Ovary (tissue), 9 donors: ENCODE results near the gene HCN1. TPM values are rescaled to one million over a fixed set of nuclear protein-coding genes. Genes with fewer than 3 reads are reported as not detected.

Experiments
- DNase-seq, 5 donors: peaks; one replicate each; pipeline ENCODE4 v3.0.0-alpha.2; 2019 to 2020
- H3K27ac ChIP-seq, 2 donors: fragments of 200-600 bp; one replicate each; pipeline versions ENCODE4 v1.5.1 to v1.8.0; 2019 to 2022
- H3K27me3 ChIP-seq: fragments of 200-600 bp; one replicate; pipeline ENCODE4 v1.8.0; 2022
- H3K36me3 ChIP-seq: fragments of 200-600 bp; sonication (generic); one replicate; pipeline ENCODE4 v1.5.1; 2019
- H3K4me1 ChIP-seq: one replicate; pipeline ENCODE4 v1.8.1; 2013; ENCODE audit warnings: mild to moderate bottlenecking, moderate library complexity; ENCODE audit not compliant: insufficient read depth
- H3K4me3 ChIP-seq: fragments of 200-600 bp; sonication (generic); one replicate; pipeline ENCODE4 v1.5.1; 2017
- H3K9me3 ChIP-seq, 2 donors: fragments of 200-600 bp in 1 of 2; sonication (generic) in 1 of 2; one replicate each; pipeline versions ENCODE4 v1.5.1 to v1.8.1; 2013 to 2019; ENCODE audit warnings: mild to moderate bottlenecking in 1 of 2, moderate library complexity in 1 of 2
- CTCF ChIP-seq, 3 donors: fragments of 450-650 bp in 2 of 3; fragments of 200-600 bp in 1 of 3; IDR thresholded peaks; one replicate each; pipeline versions ENCODE4 v1.5.1 to v1.8.0; 2016 to 2022; ENCODE audit warnings: antibody characterized with exemption in 3 of 3, mild to moderate bottlenecking in 1 of 3
- EP300 ChIP-seq: sonication (generic); formaldehyde crosslinking; IDR thresholded peaks from one replicate; pipeline ENCODE4 v1.6.1; 2017; ENCODE audit warnings: antibody characterized with exemption
- POLR2A ChIP-seq: fragments of 450-650 bp; IDR thresholded peaks from one replicate; pipeline ENCODE4 v1.6.1; 2017; ENCODE audit warnings: antibody characterized with exemption, mild to moderate bottlenecking, moderate library complexity
- WGBS, 3 donors: extraction: QIAGEN DNeasy Blood & Tissue Kit in 1 of 3; methylation state at CpG; one replicate each; pipeline versions ENCODE4 v1.1.5 to v1.1.7; 2013 to 2017; 5-methylcytosine and 5-hydroxymethylcytosine counted together
- intact Hi-C, 4 donors: fragments of 100-400 bp; cut with DNase I; formaldehyde crosslinking; loops; one replicate each; pipeline versions ENCODE4 v1.11.0 to v1.15.1; 2022 to 2023
- polyA plus RNA-seq, 2 donors: library from polyadenylated mRNA; stranded (reverse); fragments of 200-250 nt in 1 of 2; fragments of 350-450 nt in 1 of 2; fragmentation: Illumina TruSeq in 1 of 2; extraction: RNeasy Lipid Tissue Mini Kit (QIAGEN cat#74804) in 1 of 2; gene quantifications; one replicate each; pipeline ENCODE4 v1.2.3, GENCODE V29; 2013 to 2014
- total RNA-seq, 7 donors: library from RNA; depleted of rRNA in 2 of 7; stranded (reverse); fragments of >200 nt in 2 of 7; fragmentation: NEBNext Ultra II Directional in 3 of 7; extraction: Animal tissue kit (Norgen Biotek cat#: 25700) in 3 of 7; gene quantifications; one replicate each; pipeline versions ENCODE4 v1.1.0 to v1.2.4, GENCODE V29; 2016 to 2023
- donor health status: DM: no; HTN: no; CAD: no; lungs with moderate emphysema.
- donor health status: DM: no; HTN: no; CAD: no.
- donor health status: Bipolar disorder and iron deficiency.
- donor health status: DM: yes; HTN: yes; CAD: no.
- donor health status: DM: no; HTN: no; CAD: no.
- donor health status: DM: yes; HTN: yes; CAD: no.

Gene HCN1
- total and polyA plus RNA-seq, 9 donors: under 0.01 to 0.27 (median 0.05) TPM; not detected in 6

- no peaks in the 10 kb centered on the region for H3K4me1 ChIP-seq
These were observed 470.6 kb downstream of the HCN1 start for GRCh38 chr5:45225571-45226031.

GRCh38 chr5:45205403-45205961 is 490.7 kb downstream of the HCN1 start:
- no peak for TF ChIP-seq EP300
- Histone ChIP-seq H3K9me3 (no peaks in the 10 kb centered on the region), H3K4me1 (no peaks in the 10 kb centered on the region), H3K27me3 (no peaks in the 10 kb centered on the region), H3K4me3 (no peak overlapping the region), H3K27ac (no peak overlapping the region), H3K36me3 (no peaks in the 10 kb centered on the region)
- 74 to 84% (median 80%) methylated on average over 4 of the region's 4 CpGs for WGBS, 3 donors
- no peak for DNase-seq
- intact Hi-C loops: no loop called here

More at GRCh38 chr5:45225571-45226031, 470.6 kb downstream of the HCN1 start:
- TF ChIP-seq CTCF (IDR thresholded peaks at IDR 0.05) (no peak), EP300 (no peak), POLR2A (no peak)
- intact Hi-C loops: no loop called here
- H3K27ac ChIP-seq: no peak overlapping the region
- H3K4me3 ChIP-seq: no peak overlapping the region
- no peaks in the 10 kb centered on the region for H3K36me3 ChIP-seq
- no peak for DNase-seq
- H3K9me3 ChIP-seq: no peaks in the 10 kb centered on the region
- H3K27me3 ChIP-seq: no peaks in the 10 kb centered on the region
- 94 to 96% (median 94%) methylated on average over 22 to 25 of the region's 25 CpGs for WGBS, 3 donors
